ENCODE data around the gene GTF2F2. TPM values are rescaled to one million over a fixed set of nuclear protein-coding genes. Genes with fewer than 3 reads are reported as not detected.

GTF2F2 gene
- total and polyA plus RNA-seq, 9 of the 15 experiments (the other 6 are each of a cell fraction or from before 2014, with no cell fraction given) = 19.7 to 44.8 (median 32.4) TPM

DNA sequence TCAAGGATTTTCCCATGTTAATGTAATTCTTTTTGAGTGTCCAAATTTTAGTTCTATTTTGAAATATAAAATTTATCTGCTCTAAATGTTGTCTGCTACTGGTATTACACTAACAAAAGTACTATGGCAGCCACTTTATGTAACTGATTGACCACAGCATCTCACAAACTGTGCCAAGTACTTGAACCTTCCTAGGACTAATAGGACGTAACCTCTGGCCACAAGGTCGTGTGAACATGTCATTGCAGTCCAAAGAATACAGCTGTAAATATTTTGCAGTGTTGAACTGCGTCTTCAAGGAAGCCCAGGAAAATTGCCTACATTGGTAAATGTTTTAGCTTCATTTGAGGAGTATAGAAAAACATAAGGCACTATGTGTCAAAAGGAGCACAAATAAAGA, 78.6 kb downstream of the GTF2F2 start:
- intact Hi-C loops (cut with micrococcal nuclease) = loop anchor here (10.0 kb wide), 1 partner anchor 106 kb away; no protein-coding TSS in a partner anchor
- no peaks in the 10 kb centered on the region for H4K20me1 ChIP-seq (replicated peaks; ENCODE audit: control insufficient read depth, insufficient read depth, low read length)
- no peak for FAIRE-seq
- H3K4me1 ChIP-seq (replicated peaks in 1 of 2; ENCODE audit: control insufficient read depth in 2 of 2, insufficient read depth in 2 of 2, low read length in 2 of 2) = peaks cover 0 to 5% of the 10 kb centered on the region in 2 experiments; a peak in 2 of 5 replicates
- no peaks in the 10 kb centered on the region for H3K27me3 ChIP-seq (ENCODE audit: control insufficient read depth in 2 of 2, insufficient read depth in 2 of 2, low read length in 2 of 2)
- no TSS peak for BruUV-seq (replicated peaks)
- POLR2A ChIA-PET = no interaction called here
- 71% methylated on average over 3 of the region's 3 CpGs for WGBS (ENCODE audit: insufficient coverage, low coverage, missing lambda C conversion rate)
- in situ Hi-C loops (cut with MboI) = no loop called here
- no peak overlapping the region for H3K9ac ChIP-seq (ENCODE audit: insufficient read depth in 1 of 2, low read depth in 2 of 2, low read length in 2 of 2)
- H3K36me3 ChIP-seq (ENCODE audit: control insufficient read depth, insufficient read depth, low read length) = peaks cover 15% of the 10 kb centered on the region
- H3K4me2 ChIP-seq (ENCODE audit: insufficient read depth, low read length) = no peak overlapping the region
- ATAC-seq = no peak
- CTCF ChIA-PET (ENCODE audit: low intra/inter-chr PET ratio) = no interaction called here
- no peak overlapping the region for H3K27ac ChIP-seq (ENCODE audit: extremely low read depth, low read depth, low read length)
- no peak for DNase-seq (ENCODE audit: extremely low read depth in 1 of 4, low spot score in 3 of 4)
- H3K9me1 ChIP-seq (ENCODE audit: control insufficient read depth, insufficient read depth, low read length) = no peaks in the 10 kb centered on the region
- H3K4me3 ChIP-seq = no peak overlapping the region
- no peaks in the 10 kb centered on the region for H3K9me3 ChIP-seq (replicated peaks; ENCODE audit: control insufficient read depth, insufficient read depth, low read depth, low read length)
- peaks cover 12% of the 10 kb centered on the region; the same call in 2 of the 3 replicates for H3K79me2 ChIP-seq (ENCODE audit: control insufficient read depth, insufficient read depth, low read length)
- no peak overlapping the region for H2AFZ ChIP-seq (ENCODE audit: low read depth, low read length)
- no peak for TF ChIP-seq MCM3 (IDR thresholded peaks at IDR 0.05)
- TF ChIP-seq, protein P1, sequence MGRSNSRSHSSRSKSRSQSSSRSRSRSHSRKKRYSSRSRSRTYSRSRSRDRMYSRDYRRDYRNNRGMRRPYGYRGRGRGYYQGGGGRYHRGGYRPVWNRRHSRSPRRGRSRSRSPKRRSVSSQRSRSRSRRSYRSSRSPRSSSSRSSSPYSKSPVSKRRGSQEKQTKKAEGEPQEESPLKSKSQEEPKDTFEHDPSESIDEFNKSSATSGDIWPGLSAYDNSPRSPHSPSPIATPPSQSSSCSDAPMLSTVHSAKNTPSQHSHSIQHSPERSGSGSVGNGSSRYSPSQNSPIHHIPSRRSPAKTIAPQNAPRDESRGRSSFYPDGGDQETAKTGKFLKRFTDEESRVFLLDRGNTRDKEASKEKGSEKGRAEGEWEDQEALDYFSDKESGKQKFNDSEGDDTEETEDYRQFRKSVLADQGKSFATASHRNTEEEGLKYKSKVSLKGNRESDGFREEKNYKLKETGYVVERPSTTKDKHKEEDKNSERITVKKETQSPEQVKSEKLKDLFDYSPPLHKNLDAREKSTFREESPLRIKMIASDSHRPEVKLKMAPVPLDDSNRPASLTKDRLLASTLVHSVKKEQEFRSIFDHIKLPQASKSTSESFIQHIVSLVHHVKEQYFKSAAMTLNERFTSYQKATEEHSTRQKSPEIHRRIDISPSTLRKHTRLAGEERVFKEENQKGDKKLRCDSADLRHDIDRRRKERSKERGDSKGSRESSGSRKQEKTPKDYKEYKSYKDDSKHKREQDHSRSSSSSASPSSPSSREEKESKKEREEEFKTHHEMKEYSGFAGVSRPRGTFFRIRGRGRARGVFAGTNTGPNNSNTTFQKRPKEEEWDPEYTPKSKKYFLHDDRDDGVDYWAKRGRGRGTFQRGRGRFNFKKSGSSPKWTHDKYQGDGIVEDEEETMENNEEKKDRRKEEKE (IDR thresholded peaks at IDR 0.05; ENCODE audit: borderline replicate concordance in 1 of 2, control insufficient read depth in 1 of 2, low read depth in 2 of 2, low read length in 1 of 2) = no peak
- TF ChIP-seq GABPB2 (CRISPR knock-in tag; conservative IDR thresholded peaks at IDR 0.05) = no peak
- TF ChIP-seq ZNF280B (CRISPR knock-in tag; IDR thresholded peaks at IDR 0.05) = no peak
- TF ChIP-seq GATAD2A (IDR thresholded peaks at IDR 0.05) = no peak
- TF ChIP-seq, protein P2, sequence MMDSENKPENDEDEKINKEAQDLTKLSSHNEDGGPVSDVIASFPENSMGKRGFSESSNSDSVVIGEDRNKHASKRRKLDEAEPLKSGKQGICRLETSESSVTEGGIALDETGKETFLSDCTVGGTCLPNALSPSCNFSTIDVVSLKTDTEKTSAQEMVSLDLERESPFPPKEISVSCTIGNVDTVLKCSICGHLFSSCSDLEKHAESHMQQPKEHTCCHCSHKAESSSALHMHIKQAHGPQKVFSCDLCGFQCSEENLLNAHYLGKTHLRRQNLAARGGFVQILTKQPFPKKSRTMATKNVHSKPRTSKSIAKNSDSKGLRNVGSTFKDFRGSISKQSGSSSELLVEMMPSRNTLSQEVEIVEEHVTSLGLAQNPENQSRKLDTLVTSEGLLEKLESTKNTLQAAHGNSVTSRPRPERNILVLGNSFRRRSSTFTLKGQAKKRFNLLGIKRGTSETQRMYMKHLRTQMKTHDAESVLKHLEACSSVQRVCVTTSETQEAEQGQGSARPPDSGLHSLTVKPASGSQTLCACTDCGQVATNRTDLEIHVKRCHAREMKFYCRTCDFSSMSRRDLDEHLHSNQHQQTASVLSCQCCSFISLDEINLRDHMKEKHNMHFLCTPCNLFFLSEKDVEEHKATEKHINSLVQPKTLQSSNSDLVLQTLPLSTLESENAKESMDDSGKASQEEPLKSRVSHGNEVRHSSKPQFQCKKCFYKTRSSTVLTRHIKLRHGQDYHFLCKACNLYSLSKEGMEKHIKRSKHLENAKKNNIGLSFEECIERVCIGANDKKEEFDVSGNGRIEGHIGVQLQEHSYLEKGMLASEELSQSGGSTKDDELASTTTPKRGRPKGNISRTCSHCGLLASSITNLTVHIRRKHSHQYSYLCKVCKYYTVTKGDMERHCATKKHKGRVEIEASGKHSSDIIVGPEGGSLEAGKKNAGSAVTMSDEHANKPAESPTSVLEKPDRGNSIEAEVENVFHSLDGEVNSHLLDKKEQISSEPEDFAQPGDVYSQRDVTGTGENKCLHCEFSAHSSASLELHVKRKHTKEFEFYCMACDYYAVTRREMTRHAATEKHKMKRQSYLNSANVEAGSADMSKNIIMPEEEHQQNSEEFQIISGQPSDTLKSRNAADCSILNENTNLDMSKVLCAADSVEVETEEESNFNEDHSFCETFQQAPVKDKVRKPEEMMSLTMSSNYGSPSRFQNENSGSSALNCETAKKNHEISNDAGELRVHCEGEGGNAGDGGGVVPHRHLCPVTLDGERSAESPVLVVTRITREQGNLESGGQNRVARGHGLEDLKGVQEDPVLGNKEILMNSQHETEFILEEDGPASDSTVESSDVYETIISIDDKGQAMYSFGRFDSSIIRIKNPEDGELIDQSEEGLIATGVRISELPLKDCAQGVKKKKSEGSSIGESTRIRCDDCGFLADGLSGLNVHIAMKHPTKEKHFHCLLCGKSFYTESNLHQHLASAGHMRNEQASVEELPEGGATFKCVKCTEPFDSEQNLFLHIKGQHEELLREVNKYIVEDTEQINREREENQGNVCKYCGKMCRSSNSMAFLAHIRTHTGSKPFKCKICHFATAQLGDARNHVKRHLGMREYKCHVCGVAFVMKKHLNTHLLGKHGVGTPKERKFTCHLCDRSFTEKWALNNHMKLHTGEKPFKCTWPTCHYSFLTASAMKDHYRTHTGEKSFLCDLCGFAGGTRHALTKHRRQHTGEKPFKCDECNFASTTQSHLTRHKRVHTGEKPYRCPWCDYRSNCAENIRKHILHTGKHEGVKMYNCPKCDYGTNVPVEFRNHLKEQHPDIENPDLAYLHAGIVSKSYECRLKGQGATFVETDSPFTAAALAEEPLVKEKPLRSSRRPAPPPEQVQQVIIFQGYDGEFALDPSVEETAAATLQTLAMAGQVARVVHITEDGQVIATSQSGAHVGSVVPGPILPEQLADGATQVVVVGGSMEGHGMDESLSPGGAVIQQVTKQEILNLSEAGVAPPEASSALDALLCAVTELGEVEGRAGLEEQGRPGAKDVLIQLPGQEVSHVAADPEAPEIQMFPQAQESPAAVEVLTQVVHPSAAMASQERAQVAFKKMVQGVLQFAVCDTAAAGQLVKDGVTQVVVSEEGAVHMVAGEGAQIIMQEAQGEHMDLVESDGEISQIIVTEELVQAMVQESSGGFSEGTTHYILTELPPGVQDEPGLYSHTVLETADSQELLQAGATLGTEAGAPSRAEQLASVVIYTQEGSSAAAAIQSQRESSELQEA (IDR thresholded peaks at IDR 0.05; ENCODE audit: low read depth) = no peak
- no peak for TF ChIP-seq TRIM24 (IDR thresholded peaks at IDR 0.05)
- TF ChIP-seq, protein P3, sequence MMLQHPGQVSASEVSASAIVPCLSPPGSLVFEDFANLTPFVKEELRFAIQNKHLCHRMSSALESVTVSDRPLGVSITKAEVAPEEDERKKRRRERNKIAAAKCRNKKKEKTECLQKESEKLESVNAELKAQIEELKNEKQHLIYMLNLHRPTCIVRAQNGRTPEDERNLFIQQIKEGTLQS (IDR thresholded peaks at IDR 0.05) = no peak
- TF ChIP-seq, protein P3 (CRISPR knock-in tag; conservative IDR thresholded peaks at IDR 0.05) = no peak
